SJCRH30 (cell line): Measurements from ENCODE around the gene FABP3. TPM values are rescaled to one million over a fixed set of nuclear protein-coding genes. Genes with fewer than 3 reads are reported as not detected.
A peak's percentile ranks its signal among the peaks of the same experiment; 100 is the strongest.

Experiments
- DNase-seq, 2 experiments: peaks; one replicate each; pipeline ENCODE4 v3.0.0-alpha.2; 2015 to 2020
- H3K27ac ChIP-seq: fragments of 250-450 bp; sonication (Bioruptor Pico); 2 replicates; pipeline ENCODE4 v1.5.1; 2020; ENCODE audit warnings: mild to moderate bottlenecking, moderate library complexity
- H3K27me3 ChIP-seq: fragments of 250-450 bp; sonication (Bioruptor Pico); 2 replicates; pipeline ENCODE4 v1.5.1; 2020; ENCODE audit warnings: mild to moderate bottlenecking, moderate library complexity
- H3K36me3 ChIP-seq: fragments of 250-450 bp; sonication (Bioruptor Pico); 2 replicates; pipeline ENCODE4 v1.5.1; 2020; ENCODE audit warnings: mild to moderate bottlenecking, moderate library complexity
- H3K4me1 ChIP-seq: fragments of 250-450 bp; sonication (Bioruptor Pico); 2 replicates; pipeline ENCODE4 v1.5.1; 2020; ENCODE audit warnings: mild to moderate bottlenecking, moderate library complexity
- H3K4me3 ChIP-seq: fragments of 250-450 bp; sonication (Bioruptor Pico); 2 replicates; pipeline ENCODE4 v1.5.1; 2020; ENCODE audit warnings: mild to moderate bottlenecking, moderate library complexity
- H3K9me3 ChIP-seq: fragments of 250-450 bp; sonication (Bioruptor Pico); replicated peaks from 2 replicates; pipeline ENCODE4 v1.5.1; 2020; ENCODE audit warnings: mild to moderate bottlenecking, moderate library complexity
- total RNA-seq: library from RNA; depleted of rRNA; stranded (reverse); fragments of >200 nt; shearing (Covaris generic); gene quantifications from 2 replicates; pipeline ENCODE4 v1.2.3, GENCODE V29; 2014; rRNA removed

The FABP3 gene
- 3.6 and 6.1 TPM in 2 replicates for total RNA-seq

DNA sequence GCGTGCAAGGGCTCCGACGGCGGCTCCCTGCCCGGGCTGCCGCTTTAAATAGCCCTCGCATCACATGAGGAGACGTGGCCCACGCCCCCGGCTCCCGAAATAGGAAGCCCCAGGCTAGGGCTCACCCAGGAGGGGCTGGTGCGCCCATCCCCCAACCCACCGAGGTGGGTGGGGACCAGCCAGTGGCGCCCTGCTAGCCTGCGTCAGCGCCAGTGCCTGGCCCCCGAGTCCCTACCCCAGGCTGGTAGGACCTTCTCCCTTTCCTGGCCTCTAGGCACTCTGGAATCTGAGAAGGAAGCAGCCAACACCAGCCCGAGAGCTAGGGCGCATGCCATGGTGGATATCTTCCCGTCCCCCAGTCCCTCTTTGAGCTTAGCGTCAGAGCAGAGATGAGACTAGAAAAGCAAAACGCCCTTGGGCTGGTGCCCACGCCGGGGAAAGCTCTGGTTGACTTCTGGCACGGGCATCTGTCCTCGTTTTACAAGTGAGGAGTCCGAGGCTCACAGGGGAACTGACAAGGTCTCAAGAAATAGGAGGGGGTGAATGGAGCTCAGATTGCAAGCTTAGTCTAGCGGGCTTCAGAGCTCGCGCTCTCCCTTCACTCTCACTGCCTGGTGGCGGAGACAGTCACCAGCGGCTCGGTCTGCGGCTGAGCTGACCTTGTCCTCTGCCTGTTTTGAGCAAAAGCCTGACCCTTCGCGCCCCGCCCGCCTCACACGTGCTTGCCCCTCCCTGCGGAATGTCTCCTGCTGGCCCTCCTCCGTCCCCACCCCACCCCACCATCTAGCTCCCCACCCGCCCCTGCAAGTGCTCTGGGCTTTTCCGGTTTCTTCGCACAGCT, at the start of gene FABP3:
Gene FABP3 (minus strand): TSS at position 21 of the 841 bp plus-strand sequence. CDS start 62 bp downstream, outside the sequence.
- peak within 1 kb of the TSS; percentile 68 for H3K27ac ChIP-seq
- H3K36me3 ChIP-seq = no peaks in the 10 kb centered on the region
- peaks cover 31% of the 10 kb centered on the region for H3K4me1 ChIP-seq
- peak within 1 kb of the TSS; percentile 58 for H3K4me3 ChIP-seq
- H3K27me3 ChIP-seq = no peaks in the 10 kb centered on the region
- peak; percentile 82 to 90 for DNase-seq
- H3K9me3 ChIP-seq = no peaks in the 10 kb centered on the region

DNA sequence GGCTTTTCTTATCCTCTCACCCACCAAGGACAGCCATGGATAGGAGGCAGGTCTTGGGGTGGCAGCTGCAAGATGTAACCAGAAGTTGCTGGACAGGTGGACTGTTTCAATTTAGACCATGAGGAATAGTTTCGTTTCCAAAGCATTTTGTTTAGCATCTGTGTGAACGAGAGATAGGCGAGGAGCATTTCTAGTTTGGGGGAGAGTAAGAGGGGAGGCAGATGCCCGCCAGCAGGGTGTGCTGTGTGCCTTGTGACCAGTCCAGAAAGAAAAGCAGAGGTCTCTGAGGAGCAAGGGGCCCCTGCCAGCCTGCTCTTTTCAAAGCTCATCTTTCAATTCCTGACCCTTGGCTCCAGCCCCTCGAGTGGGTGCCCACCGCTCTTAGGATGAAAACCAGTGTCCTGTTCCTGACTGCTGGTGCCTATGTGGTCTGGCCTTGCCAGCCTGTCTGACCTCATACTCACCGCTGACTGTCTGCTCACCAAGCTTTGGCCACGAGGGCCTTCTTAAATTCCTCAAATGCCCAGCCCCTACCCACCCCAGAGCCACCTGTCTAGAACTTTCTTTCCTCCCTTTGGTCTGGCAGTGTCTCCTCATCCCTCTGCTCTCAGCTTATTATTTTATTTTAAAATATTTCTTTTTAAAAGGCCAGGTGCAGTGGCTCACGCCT, 48.6 kb upstream of the FABP3 start:
- peaks cover 19% of the 10 kb centered on the region for H3K4me1 ChIP-seq
- no peak overlapping the region for H3K4me3 ChIP-seq
- H3K9me3 ChIP-seq = no peaks in the 10 kb centered on the region
- no peak overlapping the region; the same call in 1 of the 2 replicates for H3K27ac ChIP-seq
- peak; percentile 55 to 71 for DNase-seq
- no peaks in the 10 kb centered on the region for H3K36me3 ChIP-seq
- no peaks in the 10 kb centered on the region for H3K27me3 ChIP-seq

DNA sequence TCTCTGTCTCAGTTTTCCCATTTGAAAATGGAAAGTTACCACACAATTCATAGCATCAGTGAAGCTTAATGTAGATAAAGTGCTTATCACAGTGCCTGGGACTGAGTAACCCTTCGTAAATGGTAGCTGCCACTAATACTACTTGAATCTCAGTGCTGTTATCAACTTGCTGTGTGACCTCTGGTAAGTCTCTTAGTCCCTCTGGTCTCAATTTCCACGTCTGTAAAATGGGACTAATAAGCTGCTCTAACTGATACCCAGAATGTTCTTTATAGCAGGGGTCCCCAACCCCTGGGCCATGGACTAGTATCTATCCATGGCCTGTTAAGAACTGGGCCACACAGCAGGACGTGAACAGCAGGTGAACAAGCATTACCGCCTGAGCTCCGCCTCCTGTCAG, 47.8 kb upstream of the FABP3 start:
- no peak for DNase-seq
- H3K36me3 ChIP-seq = no peaks in the 10 kb centered on the region
- peaks cover 27% of the 10 kb centered on the region for H3K4me1 ChIP-seq
- H3K9me3 ChIP-seq = no peaks in the 10 kb centered on the region
- H3K27ac ChIP-seq = no peak overlapping the region
- no peaks in the 10 kb centered on the region for H3K27me3 ChIP-seq
- H3K4me3 ChIP-seq = no peak overlapping the region

DNA sequence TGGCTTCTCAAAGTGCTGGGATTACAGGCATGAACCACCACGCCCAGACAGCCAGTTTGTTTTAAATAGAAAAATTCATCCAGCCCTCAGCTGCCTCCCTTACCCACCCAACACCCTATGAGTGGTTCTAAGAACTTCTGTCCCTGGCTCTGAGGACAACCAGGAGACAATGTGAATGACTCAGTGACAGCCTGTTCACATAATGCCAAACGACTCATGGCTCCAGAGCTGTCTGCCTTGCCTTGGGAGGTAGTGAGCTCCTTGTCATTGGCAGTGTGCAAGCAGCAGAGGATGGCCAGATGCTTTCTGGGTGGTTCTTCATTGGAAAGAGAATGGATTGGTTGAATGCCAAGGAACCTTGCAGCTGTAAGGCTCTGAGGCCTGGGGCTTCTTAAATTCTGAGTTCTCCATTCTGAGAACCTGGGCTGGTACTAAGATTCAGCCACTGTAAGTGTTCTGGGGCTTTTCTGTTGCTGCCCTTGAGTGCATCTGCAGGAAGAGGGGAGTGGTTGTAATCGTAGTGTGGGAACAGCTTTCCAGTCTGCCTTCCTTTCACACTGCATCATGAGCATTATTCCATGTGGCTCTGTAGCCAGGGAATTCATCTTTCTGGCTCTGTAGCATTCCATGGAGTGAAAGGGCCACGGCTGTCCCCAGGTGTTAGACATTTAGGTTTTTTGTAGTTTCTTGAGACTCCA, 45.9 kb upstream of the FABP3 start:
- Histone ChIP-seq H3K27me3 (no peaks in the 10 kb centered on the region), H3K4me3 (no peak overlapping the region), H3K36me3 (no peaks in the 10 kb centered on the region), H3K27ac (no peak overlapping the region), H3K4me1 (peaks cover 33% of the 10 kb centered on the region), H3K9me3 (no peaks in the 10 kb centered on the region)
- no peak for DNase-seq

DNA sequence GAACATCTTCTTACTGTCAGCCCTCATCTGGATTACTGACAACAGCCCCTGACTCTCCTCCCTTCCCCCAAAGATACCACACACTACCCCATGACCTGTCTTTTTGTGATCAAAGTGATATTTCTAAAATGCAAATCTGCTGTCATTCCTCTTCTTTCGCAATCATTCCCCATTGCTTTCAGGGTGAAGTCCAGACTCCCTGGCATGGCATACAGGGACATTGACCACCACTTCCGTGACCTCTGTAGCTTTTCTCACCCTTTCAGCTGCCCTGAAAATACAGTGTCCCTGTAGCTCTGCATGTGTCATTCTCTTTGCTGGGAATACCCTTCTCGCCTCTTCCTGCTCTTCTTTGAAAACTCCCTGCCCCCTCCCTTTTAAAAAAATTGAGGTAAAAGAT, 44.3 kb upstream of the FABP3 start:
- no peak for DNase-seq
- Histone ChIP-seq H3K4me3 (no peak overlapping the region), H3K27me3 (no peaks in the 10 kb centered on the region), H3K27ac (no peak overlapping the region), H3K36me3 (no peaks in the 10 kb centered on the region), H3K4me1 (peaks cover 27% of the 10 kb centered on the region), H3K9me3 (no peaks in the 10 kb centered on the region)

DNA sequence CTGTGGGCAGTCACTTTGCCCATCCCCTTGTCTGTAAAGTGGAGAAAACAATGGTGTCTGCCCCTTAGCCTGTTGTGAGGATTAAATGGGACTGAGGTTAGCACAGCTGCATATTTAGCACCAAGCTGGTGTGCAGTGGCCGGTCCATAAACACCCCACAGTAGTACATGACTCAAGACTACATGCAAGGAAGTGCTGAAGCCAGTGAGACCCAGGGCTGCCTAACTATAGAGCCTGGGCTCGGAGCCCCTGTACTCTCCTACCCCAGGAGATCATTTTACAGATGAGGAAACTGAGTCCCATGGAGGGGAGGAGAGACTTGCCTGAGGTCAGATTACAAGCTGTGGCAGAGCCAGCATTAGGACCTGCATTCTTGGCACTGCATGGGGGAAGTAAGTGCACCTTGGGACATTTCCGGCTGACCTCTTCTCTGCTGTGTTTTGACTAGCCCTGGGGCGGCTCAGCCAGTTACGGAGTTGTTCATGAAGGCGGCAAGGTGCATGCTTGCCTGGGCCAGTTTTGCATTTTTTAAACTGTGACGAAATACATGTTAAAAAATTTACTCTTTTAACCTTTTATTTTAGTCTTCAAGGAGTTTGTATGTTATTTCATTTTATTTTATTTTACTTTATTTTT, 43.3 kb upstream of the FABP3 start:
- Histone ChIP-seq H3K27me3 (no peaks in the 10 kb centered on the region), H3K4me3 (no peak overlapping the region), H3K4me1 (peaks cover 21% of the 10 kb centered on the region), H3K36me3 (no peaks in the 10 kb centered on the region), H3K27ac (0 out of 2 replicates have a peak overlapping the region, but pooled peaks have one; percentile 0), H3K9me3 (no peaks in the 10 kb centered on the region)
- peak; percentile 39 to 66 for DNase-seq

DNA sequence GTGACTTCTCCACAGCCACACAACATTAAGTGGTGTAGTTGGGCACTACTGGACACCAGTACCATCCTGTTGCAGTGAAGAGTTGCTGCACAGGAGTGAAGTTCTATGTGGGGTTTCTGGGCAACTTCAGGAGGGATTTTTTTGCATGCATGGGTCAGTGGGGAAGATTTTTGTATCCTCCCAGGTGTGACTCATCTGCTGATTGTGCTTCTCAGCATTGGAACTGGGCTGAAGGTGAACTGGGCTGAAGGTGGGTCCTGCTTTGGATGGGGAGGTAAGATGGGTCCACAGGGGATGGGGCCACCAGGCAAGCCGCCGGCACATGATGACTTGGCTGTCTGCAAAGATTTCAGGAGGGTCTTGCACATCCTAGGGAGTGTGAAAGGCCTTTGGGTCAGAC, 42.8 kb upstream of the FABP3 start:
- Histone ChIP-seq H3K4me3 (no peak overlapping the region), H3K36me3 (no peaks in the 10 kb centered on the region), H3K9me3 (no peaks in the 10 kb centered on the region), H3K27me3 (no peaks in the 10 kb centered on the region), H3K27ac (0 out of 2 replicates have a peak overlapping the region, but pooled peaks have one; percentile 0), H3K4me1 (peaks cover 21% of the 10 kb centered on the region)
- no peak for DNase-seq

DNA sequence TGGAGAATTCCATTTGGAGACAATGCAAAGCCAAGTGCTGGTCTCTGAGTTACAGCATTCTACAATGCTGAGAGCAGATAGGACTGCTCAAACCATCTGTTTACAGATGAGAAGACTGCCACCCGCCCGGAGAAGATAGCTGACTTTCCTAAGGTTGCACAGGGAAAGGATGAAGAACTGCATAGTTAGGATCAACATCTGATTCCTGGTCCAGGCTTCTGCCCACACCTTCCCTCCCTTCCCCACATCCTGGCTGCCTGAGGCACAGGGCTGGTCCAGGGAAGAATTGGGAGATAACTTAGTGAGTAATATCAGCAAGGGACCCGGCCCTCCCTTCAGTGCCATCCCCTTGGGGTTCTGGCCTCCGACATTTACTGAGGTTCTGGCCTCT, 42.1 kb upstream of the FABP3 start:
- Histone ChIP-seq H3K4me1 (peaks cover 21% of the 10 kb centered on the region), H3K36me3 (no peaks in the 10 kb centered on the region), H3K9me3 (no peaks in the 10 kb centered on the region), H3K4me3 (no peak overlapping the region; the same call in 1 of the 2 replicates), H3K27me3 (no peaks in the 10 kb centered on the region), H3K27ac (no peak overlapping the region; the same call in 1 of the 2 replicates)
- DNase-seq = no peak

DNA sequence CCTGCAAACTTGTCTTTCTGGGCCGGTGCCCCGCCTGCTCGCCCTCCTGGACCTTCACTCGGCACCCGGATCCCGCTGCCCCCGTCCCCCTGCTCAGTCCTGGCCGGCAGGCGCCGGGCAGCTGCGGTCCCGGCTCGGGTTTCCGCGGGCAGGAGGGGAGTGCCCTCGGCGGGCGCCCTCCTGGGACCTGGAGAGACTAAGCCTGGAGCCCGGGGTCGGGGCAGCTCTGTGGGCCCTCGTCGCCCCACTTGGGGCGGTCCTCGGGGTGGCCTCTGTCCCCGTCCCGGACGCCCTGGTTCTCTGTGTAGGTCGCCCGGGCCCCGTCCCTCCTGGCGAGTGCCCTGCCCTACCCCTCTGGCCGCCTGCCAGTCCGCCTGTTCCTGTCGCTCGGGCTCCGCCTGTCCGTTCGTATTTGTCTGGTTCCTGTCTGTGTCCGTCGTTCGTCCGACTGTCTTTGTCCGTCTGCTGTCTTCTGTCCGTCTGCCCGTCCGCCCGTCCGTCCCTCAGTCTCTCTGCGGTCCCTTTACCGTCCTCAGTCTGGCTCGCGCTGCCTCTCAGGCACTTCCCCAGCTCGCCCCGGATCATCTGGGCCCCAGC, 40.6 kb upstream of the FABP3 start:
- no peaks in the 10 kb centered on the region for H3K27me3 ChIP-seq
- H3K9me3 ChIP-seq = no peaks in the 10 kb centered on the region
- H3K4me1 ChIP-seq = peaks cover 21% of the 10 kb centered on the region
- peak overlapping the region; percentile 89 for H3K27ac ChIP-seq
- H3K4me3 ChIP-seq = peak overlapping the region; percentile 71
- H3K36me3 ChIP-seq = no peaks in the 10 kb centered on the region
- DNase-seq = peak; percentile 87

DNA sequence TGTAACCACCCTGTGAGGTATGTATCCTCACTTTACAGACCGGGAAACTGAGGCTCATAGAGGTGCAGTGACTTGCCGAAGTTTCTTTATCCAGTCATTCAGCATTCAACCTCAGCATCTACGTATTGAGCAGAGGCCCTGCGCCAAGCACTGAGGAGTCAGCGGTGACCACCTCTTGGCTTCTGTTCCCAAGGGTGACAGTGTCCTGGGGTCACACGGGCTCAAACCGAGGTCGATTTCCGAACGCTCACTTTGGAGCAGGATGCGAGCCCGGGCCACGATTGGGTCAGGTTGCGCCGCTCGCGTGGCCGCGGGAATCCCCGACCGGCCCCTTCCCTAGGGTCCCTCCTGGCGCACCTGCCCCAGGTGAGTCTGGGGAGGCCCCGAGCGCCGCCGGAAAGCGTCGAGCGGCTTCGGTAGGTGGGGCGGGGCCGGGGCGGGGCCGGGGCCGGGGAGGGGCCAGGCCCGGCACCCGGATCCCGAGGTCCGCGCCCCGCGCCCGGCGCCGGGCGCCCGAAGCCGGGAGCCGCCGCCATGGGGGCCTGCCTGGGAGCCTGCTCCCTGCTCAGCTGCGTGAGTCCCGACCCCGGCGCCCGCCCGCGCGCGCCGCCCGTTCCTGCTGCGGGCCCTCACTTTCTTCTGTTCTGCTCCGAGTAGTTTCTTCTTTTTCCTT, 40.0 kb upstream of the FABP3 start, which contains the start of gene SERINC2:
Gene SERINC2 (plus strand): TSS at position 482 of the 673 bp plus-strand sequence. CDS start 53 bp downstream, at position 535.
- peaks cover 21% of the 10 kb centered on the region for H3K4me1 ChIP-seq
- peak in 1 of 2 experiments; percentile 62 for DNase-seq
- no peaks in the 10 kb centered on the region for H3K27me3 ChIP-seq
- peak within 1 kb of the TSS; percentile 71 for H3K4me3 ChIP-seq
- H3K9me3 ChIP-seq = no peaks in the 10 kb centered on the region
- H3K27ac ChIP-seq = peak within 1 kb of the TSS; percentile 89
- H3K36me3 ChIP-seq = no peaks in the 10 kb centered on the region

DNA sequence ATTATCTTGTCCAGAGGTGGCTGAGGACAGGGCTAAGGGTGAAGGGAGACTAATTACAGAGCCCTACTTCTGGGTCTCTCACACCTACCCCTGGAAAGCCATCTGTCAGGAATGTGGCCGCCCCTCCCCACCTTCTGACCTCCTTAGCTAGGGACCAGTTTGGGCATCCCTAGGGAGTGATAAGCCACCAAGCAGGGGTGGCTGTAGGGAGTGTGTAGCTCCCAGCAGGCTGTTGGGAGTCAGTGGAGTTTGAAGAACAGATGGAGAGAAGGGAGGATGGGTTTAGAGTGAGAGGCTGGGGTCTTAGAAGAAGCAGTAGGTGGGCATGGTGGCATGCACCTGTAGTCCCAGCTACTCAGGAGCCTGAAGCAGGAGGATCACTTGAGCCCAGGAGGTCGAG, 39.3 kb upstream of the FABP3 start:
- no peak overlapping the region for H3K27ac ChIP-seq
- no peaks in the 10 kb centered on the region for H3K9me3 ChIP-seq
- no peaks in the 10 kb centered on the region for H3K27me3 ChIP-seq
- H3K36me3 ChIP-seq = no peaks in the 10 kb centered on the region
- H3K4me1 ChIP-seq = peaks cover 21% of the 10 kb centered on the region
- DNase-seq = no peak
- H3K4me3 ChIP-seq = no peak overlapping the region

DNA sequence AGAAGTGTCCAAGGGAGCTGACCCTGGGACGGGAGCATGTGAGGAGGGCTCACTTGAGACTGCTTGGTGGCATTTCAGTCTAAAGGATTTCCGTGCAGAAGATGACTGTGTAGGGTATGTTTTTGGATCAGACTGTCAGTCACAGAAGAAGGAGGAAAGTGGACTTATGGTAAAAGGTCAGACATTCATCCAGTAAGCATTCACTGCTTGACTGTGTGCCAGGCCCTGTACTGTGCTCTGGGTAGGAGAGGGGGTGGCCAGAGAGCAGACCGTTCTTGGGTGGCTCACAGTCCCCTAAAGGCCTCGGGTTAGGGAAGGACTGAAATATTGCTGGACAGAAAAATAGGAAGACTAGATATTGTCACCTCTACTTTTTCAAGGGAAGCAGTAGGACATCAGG, 38.0 kb upstream of the FABP3 start:
- peaks cover 26% of the 10 kb centered on the region for H3K4me1 ChIP-seq
- no peak for DNase-seq
- H3K4me3 ChIP-seq = no peak overlapping the region
- H3K9me3 ChIP-seq = no peaks in the 10 kb centered on the region
- H3K36me3 ChIP-seq = no peaks in the 10 kb centered on the region
- no peaks in the 10 kb centered on the region for H3K27me3 ChIP-seq
- H3K27ac ChIP-seq = no peak overlapping the region

DNA sequence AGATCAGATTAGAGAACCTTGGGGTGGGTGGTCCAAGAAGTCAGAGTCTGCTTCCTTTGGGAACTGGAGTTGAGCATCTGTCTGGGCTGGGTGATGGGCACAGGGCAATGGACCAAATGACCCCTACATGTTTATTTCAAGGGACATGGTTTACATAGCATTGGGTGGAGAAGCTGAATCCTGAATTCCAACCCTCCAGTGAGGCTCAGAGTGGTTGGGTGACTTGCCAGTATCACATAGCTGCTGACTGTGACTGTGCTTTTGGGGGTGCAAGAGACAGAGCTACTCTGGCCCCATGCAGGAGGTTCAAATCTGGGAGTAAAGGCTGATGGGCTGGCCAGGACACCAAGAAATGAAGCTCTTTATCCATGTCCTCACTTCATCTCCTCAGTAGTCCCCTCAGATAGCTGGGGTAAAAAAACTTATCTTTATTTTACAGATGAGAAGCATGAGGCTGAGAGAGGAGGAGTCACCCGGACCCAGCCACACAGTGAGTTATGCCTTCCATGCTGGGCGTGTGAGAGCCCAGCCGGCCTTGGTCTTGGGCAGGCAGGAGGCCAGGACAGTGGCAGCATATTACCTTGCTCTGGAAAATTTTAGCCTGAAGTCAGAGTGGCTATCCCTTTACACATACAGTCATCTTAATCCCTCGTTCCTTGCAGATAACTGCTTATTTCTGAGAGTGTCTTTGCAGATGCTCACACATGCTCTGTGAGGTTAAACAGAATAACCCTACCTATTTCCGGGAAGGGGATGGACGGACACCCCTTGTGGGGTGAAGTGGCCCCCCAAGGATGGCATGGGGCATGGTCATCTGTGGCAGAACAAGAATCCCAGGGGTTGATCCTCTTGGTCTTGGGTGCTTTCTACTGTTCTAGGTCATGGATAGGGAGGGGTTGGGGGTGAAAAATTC, 37.3 kb upstream of the FABP3 start:
- H3K4me1 ChIP-seq = peaks cover 25% of the 10 kb centered on the region
- H3K4me3 ChIP-seq = no peak overlapping the region
- DNase-seq = no peak
- no peak overlapping the region for H3K27ac ChIP-seq
- no peaks in the 10 kb centered on the region for H3K9me3 ChIP-seq
- no peaks in the 10 kb centered on the region for H3K36me3 ChIP-seq
- no peaks in the 10 kb centered on the region for H3K27me3 ChIP-seq
